ENCODE measurements around the gene ACR.

DNA sequence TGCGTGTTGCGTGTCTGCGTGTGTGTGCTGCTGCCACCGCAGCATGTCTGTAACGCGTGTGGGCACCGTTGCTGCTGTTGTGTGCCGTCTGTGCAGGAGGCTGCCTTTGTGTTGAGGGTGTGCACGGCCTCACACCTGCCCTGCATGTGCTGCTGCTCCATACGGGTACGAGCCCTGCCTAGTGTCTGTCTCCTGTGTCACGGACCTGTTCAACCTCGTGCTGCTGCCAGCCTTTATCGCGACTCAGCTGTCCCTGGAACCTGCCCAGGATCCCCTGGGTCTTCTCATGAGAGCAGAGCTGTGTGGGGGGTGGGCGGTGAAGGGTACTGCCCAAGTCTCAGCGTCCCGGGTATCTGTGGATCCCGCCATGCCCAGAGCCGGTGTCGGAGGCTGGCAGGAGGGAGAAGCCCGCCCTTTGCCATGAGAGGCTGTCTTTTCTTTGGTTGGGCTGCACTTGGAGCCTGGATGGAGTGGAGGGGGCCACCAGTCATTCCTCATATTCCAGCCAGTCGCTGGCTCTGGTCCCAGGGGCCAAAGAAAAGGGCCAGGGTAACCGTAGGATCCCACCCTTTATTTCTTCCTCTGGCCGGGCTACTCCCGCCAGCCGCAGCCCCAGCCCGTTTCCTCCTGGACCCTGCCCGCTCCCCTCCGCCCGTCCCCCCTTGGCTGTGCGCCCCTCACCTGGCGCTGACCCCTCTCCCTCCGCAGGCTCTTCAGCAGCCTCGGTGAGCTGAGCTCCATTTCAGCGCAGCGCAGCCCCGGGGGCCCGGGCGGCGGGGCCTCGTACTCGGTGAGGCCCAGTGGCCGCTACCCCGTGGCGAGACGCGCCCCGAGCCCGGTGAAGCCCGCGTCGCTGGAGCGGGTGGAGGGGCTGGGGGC lies 7.8 kb upstream of the ACR start:
- TF ChIP-seq CTCF (conservative IDR thresholded peaks at IDR 0.05; ENCODE audit: low read length) (no peak), EZH2phosphoT487 (IDR thresholded peaks at IDR 0.05; ENCODE audit: borderline replicate concordance) (no peak)

All from Loucy (cell line).